ENCODE data around the gene ATXN10. TPM values are rescaled to one million over a fixed set of nuclear protein-coding genes. Genes with fewer than 3 reads are reported as not detected.

The ATXN10 gene
- total RNA-seq, 4 donors from 2014 or later, result 35.5 to 83.3 (median 51.1) TPM

- DNase-seq (ENCODE audit: low spot score in 2 of 2), result no peak
- WGBS, 2 donors, result 99% methylated on average over 3 of the region's 3 CpGs
- intact Hi-C loops (cut with DNase I; ENCODE audit: low total_unique reads), result no loop called here
- no peak overlapping the region for H3K4me3 ChIP-seq (ENCODE audit: low read depth, poor library complexity, severe bottlenecking)
- TF ChIP-seq POLR2A (IDR thresholded peaks at IDR 0.05) (no peak), CTCF (IDR thresholded peaks at IDR 0.05) (no peak)
Observed at GRCh38 chr22:45702981-45703380, 31.3 kb downstream of the ATXN10 start.

GRCh38 chr22:45703758-45704157 lies 32.1 kb downstream of the ATXN10 start:
- intact Hi-C loops (cut with DNase I; ENCODE audit: low total_unique reads), result no loop called here
- WGBS, 2 donors, result 70 to 71% methylated on average over 2 of the region's 2 CpGs
- no peak for TF ChIP-seq CTCF (IDR thresholded peaks at IDR 0.05)
- no peak for TF ChIP-seq POLR2A (IDR thresholded peaks at IDR 0.05)
- no peak overlapping the region for H3K4me3 ChIP-seq (ENCODE audit: low read depth, poor library complexity, severe bottlenecking)
- DNase-seq (ENCODE audit: low spot score in 2 of 2), result no peak

GRCh38 chr22:45704648-45705047 lies 33.0 kb downstream of the ATXN10 start:
- no peak for TF ChIP-seq POLR2A (IDR thresholded peaks at IDR 0.05)
- TF ChIP-seq CTCF (IDR thresholded peaks at IDR 0.05), result no peak
- no peak for DNase-seq (ENCODE audit: low spot score in 2 of 2)
- WGBS, 2 donors, result 94 to 96% methylated on average over 2 of the region's 2 CpGs
- H3K4me3 ChIP-seq (ENCODE audit: low read depth, poor library complexity, severe bottlenecking), result no peak overlapping the region
- intact Hi-C loops (cut with DNase I; ENCODE audit: low total_unique reads), result no loop called here

- DNase-seq (ENCODE audit: low spot score in 2 of 2), result no peak
- intact Hi-C loops (cut with DNase I; ENCODE audit: low total_unique reads), result no loop called here
- no peak overlapping the region for H3K4me3 ChIP-seq (ENCODE audit: low read depth, poor library complexity, severe bottlenecking)
- WGBS, 2 donors, result 96% methylated on average over 2 of the region's 2 CpGs
- no peak for TF ChIP-seq CTCF (IDR thresholded peaks at IDR 0.05)
- no peak for TF ChIP-seq POLR2A (IDR thresholded peaks at IDR 0.05)
Observed at GRCh38 chr22:45707605-45708004, 36.0 kb downstream of the ATXN10 start.

- DNase-seq (ENCODE audit: low spot score in 2 of 2), result no peak
- TF ChIP-seq CTCF (IDR thresholded peaks at IDR 0.05), result no peak
- no peak overlapping the region for H3K4me3 ChIP-seq (ENCODE audit: low read depth, poor library complexity, severe bottlenecking)
- intact Hi-C loops (cut with DNase I; ENCODE audit: low total_unique reads), result no loop called here
- WGBS, 2 donors, result 90 to 92% methylated on average over 2 of the region's 2 CpGs
Observed at GRCh38 chr22:45708145-45708544, 36.5 kb downstream of the ATXN10 start.

- TF ChIP-seq POLR2A (IDR thresholded peaks at IDR 0.05), result no peak
- no peak for DNase-seq (ENCODE audit: low spot score in 2 of 2)
- 80 to 88% methylated on average over 5 of the region's 5 CpGs for WGBS, 2 donors
- intact Hi-C loops (cut with DNase I; ENCODE audit: low total_unique reads), result no loop called here
- H3K4me3 ChIP-seq (ENCODE audit: low read depth, poor library complexity, severe bottlenecking), result no peak overlapping the region
Observed at GRCh38 chr22:45709060-45709739, 37.6 kb downstream of the ATXN10 start.

Measured in lower leg skin (tissue), 4 donors.